Astrocyte (in vitro differentiated cells and primary cell): ENCODE data around the gene LRRK2. TPM values are rescaled to one million over a fixed set of nuclear protein-coding genes. Genes with fewer than 3 reads are reported as not detected.

Experiments
- DNase-seq: peaks from one replicate; pipeline ENCODE4 v3.0.0-alpha.2; 2010; ENCODE audit warnings: low read depth
- FAIRE-seq: peaks from 2 replicates; lab custom pipeline; 2011; peaks lifted over from hg19 to GRCh38; lab: Jason Lieb, UNC
- H2AFZ ChIP-seq: 2 replicates; pipeline ENCODE4 v1.6.0; 2012; ENCODE audit warnings: low read depth, low read length, inconsistent platforms
- H3K27ac ChIP-seq: 2 replicates; pipeline ENCODE4 v1.5.1; 2011; ENCODE audit warnings: low read depth, low read length, inconsistent platforms
- H3K27me3 ChIP-seq: 2 replicates; pipeline ENCODE4 v1.6.0; 2011; ENCODE audit warnings: low read length, inconsistent platforms; ENCODE audit not compliant: insufficient read depth
- H3K36me3 ChIP-seq: 2 replicates; pipeline ENCODE4 v1.5.1; 2011; ENCODE audit warnings: low read length, inconsistent platforms; ENCODE audit not compliant: insufficient read depth
- H3K4me1 ChIP-seq: 2 replicates; pipeline ENCODE4 v1.5.1; 2011; ENCODE audit warnings: low read length, inconsistent platforms; ENCODE audit not compliant: insufficient read depth
- H3K4me2 ChIP-seq: 2 replicates; pipeline ENCODE4 v1.6.0; 2012; ENCODE audit warnings: low read length, inconsistent platforms
- H3K4me3 ChIP-seq: 2 replicates; pipeline ENCODE4 v1.5.1; 2011; ENCODE audit warnings: low read depth, mild to moderate bottlenecking, low read length, inconsistent platforms; ENCODE audit not compliant: insufficient read depth
- H3K79me2 ChIP-seq: 2 replicates; pipeline ENCODE4 v1.6.0; 2012; ENCODE audit warnings: mild to moderate bottlenecking, low read length, inconsistent platforms; ENCODE audit not compliant: insufficient read depth
- H3K9ac ChIP-seq: 2 replicates; pipeline ENCODE4 v1.6.0; 2012; ENCODE audit warnings: mild to moderate bottlenecking, low read length, inconsistent platforms
- H3K9me3 ChIP-seq: 2 replicates; pipeline ENCODE4 v1.5.1; 2012; ENCODE audit warnings: low read depth, mild to moderate bottlenecking, low read length, inconsistent platforms; ENCODE audit not compliant: insufficient read depth
- H4K20me1 ChIP-seq: 2 replicates; pipeline ENCODE4 v1.6.0; 2012; ENCODE audit warnings: low read length, inconsistent platforms; ENCODE audit not compliant: insufficient read depth
- H3K27ac Mint-ChIP-seq: one replicate; pipeline ENCODE4 v1.8.0; 2021; ENCODE audit warnings: mild to moderate bottlenecking, mixed read lengths; ENCODE audit not compliant: unreplicated experiment
- H3K27me3 Mint-ChIP-seq: one replicate; pipeline ENCODE4 v1.8.0; 2021; ENCODE audit warnings: low read depth, mixed read lengths; ENCODE audit not compliant: unreplicated experiment
- H3K36me3 Mint-ChIP-seq: one replicate; pipeline ENCODE4 v1.8.0; 2021; ENCODE audit warnings: low read depth, mixed read lengths; ENCODE audit not compliant: unreplicated experiment
- H3K4me1 Mint-ChIP-seq: one replicate; pipeline ENCODE4 v1.8.0; 2021; ENCODE audit warnings: low read depth, mixed read lengths; ENCODE audit not compliant: unreplicated experiment
- H3K4me3 Mint-ChIP-seq: one replicate; pipeline ENCODE4 v1.8.0; 2021; ENCODE audit warnings: mild to moderate bottlenecking, moderate library complexity, mixed read lengths; ENCODE audit not compliant: unreplicated experiment
- H3K9me3 Mint-ChIP-seq: one replicate; pipeline ENCODE4 v1.8.0; 2021; ENCODE audit warnings: mild to moderate bottlenecking, mixed read lengths; ENCODE audit not compliant: unreplicated experiment
- EZH2 ChIP-seq: IDR thresholded peaks from 2 replicates; pipeline ENCODE4 v1.6.1; 2012; ENCODE audit warnings: mild to moderate bottlenecking, low read length, inconsistent platforms; ENCODE audit not compliant: insufficient read depth
- total RNA-seq: library from RNA; stranded (reverse); gene quantifications from 2 replicates; pipeline ENCODE4 v1.2.1, GENCODE V29; 2021
- TF ChIP-seq, protein P1 (sequence below): IDR thresholded peaks from 2 replicates; pipeline ENCODE4 v1.5.1; 2011; ENCODE audit warnings: low read depth, mild to moderate bottlenecking, inconsistent platforms, low read length, moderate library complexity; ENCODE audit not compliant: insufficient read depth

Gene LRRK2
- total RNA-seq, 1 donor from 2014 or later = 0.02 TPM

DNA sequence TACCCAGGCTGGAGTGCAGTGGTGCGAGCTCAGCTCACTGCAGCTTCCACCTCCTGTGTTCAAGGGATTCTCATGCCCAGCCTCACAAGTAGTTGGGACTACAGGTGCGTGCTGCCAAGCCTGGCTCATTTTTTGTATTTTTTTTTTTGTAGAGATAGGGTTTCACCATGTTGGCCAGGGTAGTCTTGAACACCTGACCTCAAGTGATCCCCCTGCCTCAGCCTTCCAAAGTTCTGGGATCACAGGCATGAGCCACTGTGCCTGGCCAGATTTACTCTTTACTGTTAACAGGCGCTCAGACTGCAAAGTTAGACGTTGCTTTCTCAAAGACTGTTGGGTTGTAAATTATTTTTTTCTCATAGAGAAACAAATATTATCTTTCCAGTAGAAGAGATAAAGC is 46.1 kb upstream of the LRRK2 start:
- peaks cover 2% of the 10 kb centered on the region for H3K9me3 Mint-ChIP-seq
- no peak overlapping the region for H3K4me3 Mint-ChIP-seq

DNA sequence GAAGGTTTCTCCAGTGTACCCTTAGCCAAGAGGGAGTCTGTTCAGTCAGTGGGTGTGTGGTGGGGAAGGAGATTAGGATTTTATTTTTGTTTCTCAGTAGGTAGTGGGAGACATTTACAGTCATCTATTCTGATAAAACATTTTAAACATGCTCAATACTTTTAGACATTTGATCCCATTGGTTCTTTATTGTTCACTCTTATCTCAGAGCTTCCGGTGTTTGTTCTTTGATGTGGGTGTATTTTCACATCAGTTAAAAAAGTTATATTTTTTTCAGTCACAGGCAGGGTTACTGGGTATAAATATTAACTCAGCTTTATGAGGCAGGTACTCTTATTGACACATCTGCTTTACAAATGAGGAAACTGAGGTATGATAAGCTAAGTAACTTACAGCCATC is 43.3 kb upstream of the LRRK2 start:
- H3K4me1 ChIP-seq = no peaks in the 10 kb centered on the region
- Mint-ChIP-seq H3K4me1 (no peaks in the 10 kb centered on the region), H3K27ac (no peak overlapping the region), H3K27me3 (no peaks in the 10 kb centered on the region), H3K36me3 (no peaks in the 10 kb centered on the region), H3K9me3 (peaks cover 2% of the 10 kb centered on the region), H3K4me3 (no peak overlapping the region)
- no peak overlapping the region for H3K9ac ChIP-seq
- no peak for TF ChIP-seq EZH2
- TF ChIP-seq, protein P1, sequence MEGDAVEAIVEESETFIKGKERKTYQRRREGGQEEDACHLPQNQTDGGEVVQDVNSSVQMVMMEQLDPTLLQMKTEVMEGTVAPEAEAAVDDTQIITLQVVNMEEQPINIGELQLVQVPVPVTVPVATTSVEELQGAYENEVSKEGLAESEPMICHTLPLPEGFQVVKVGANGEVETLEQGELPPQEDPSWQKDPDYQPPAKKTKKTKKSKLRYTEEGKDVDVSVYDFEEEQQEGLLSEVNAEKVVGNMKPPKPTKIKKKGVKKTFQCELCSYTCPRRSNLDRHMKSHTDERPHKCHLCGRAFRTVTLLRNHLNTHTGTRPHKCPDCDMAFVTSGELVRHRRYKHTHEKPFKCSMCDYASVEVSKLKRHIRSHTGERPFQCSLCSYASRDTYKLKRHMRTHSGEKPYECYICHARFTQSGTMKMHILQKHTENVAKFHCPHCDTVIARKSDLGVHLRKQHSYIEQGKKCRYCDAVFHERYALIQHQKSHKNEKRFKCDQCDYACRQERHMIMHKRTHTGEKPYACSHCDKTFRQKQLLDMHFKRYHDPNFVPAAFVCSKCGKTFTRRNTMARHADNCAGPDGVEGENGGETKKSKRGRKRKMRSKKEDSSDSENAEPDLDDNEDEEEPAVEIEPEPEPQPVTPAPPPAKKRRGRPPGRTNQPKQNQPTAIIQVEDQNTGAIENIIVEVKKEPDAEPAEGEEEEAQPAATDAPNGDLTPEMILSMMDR = no peak
- DNase-seq (no peak), FAIRE-seq (no peak)
- H3K79me2 ChIP-seq = no peaks in the 10 kb centered on the region
- H3K27me3 ChIP-seq = no peaks in the 10 kb centered on the region
- no peak overlapping the region for H2AFZ ChIP-seq
- H3K4me2 ChIP-seq = no peak overlapping the region
- H3K9me3 ChIP-seq = no peaks in the 10 kb centered on the region
- H3K27ac ChIP-seq = no peak overlapping the region
- H3K4me3 ChIP-seq = no peak overlapping the region
- H3K36me3 ChIP-seq = no peaks in the 10 kb centered on the region
- H4K20me1 ChIP-seq = no peaks in the 10 kb centered on the region

More for the DNA sequence above, 46.1 kb upstream of the LRRK2 start:
- no peak for FAIRE-seq
- H3K4me1 Mint-ChIP-seq = no peaks in the 10 kb centered on the region
- Histone ChIP-seq H3K36me3 (no peaks in the 10 kb centered on the region), H3K9ac (no peak overlapping the region), H4K20me1 (no peaks in the 10 kb centered on the region), H2AFZ (no peak overlapping the region), H3K79me2 (no peaks in the 10 kb centered on the region), H3K4me2 (no peak overlapping the region), H3K4me3 (no peak overlapping the region), H3K27me3 (no peaks in the 10 kb centered on the region), H3K4me1 (no peaks in the 10 kb centered on the region), H3K27ac (no peak overlapping the region), H3K9me3 (no peaks in the 10 kb centered on the region)
- no peaks in the 10 kb centered on the region for H3K27me3 Mint-ChIP-seq
- no peak for DNase-seq
- no peaks in the 10 kb centered on the region for H3K36me3 Mint-ChIP-seq
- no peak overlapping the region for H3K27ac Mint-ChIP-seq
- TF ChIP-seq EZH2 = no peak
- TF ChIP-seq, protein P1 = no peak

DNA sequence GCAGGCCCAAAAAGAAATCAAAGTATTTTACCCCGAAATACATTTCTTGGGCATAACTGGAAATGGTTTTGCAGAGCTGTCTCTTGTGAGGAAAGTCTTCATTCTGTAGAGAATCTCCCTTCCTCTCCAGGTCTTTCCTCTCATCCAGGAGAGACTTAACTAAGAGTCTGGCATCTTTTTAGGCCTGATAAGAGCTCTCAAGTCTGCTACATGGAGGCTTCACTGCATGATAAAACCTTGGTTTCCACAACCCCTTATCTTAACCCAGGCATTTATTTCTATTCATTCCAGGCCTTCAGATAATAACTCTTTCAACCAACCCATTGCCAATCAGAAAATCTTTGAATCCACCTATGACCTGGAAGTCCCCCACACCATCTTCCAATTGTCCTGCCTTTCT is 41.1 kb upstream of the LRRK2 start:
- Mint-ChIP-seq H3K27ac (no peak overlapping the region), H3K4me3 (no peak overlapping the region), H3K27me3 (no peaks in the 10 kb centered on the region), H3K9me3 (peaks cover 3% of the 10 kb centered on the region), H3K36me3 (no peaks in the 10 kb centered on the region), H3K4me1 (no peaks in the 10 kb centered on the region)
- FAIRE-seq (no peak), DNase-seq (no peak)
- H3K4me1 ChIP-seq = no peaks in the 10 kb centered on the region
- no peak overlapping the region for H3K9ac ChIP-seq
- H3K27ac ChIP-seq = no peak overlapping the region
- H3K4me2 ChIP-seq = no peak overlapping the region
- H3K36me3 ChIP-seq = no peaks in the 10 kb centered on the region
- no peaks in the 10 kb centered on the region for H3K79me2 ChIP-seq
- H3K4me3 ChIP-seq = no peak overlapping the region
- peaks cover 4% of the 10 kb centered on the region for H3K9me3 ChIP-seq
- H4K20me1 ChIP-seq = no peaks in the 10 kb centered on the region
- no peak for TF ChIP-seq EZH2
- TF ChIP-seq, protein P1 = no peak
- no peaks in the 10 kb centered on the region for H3K27me3 ChIP-seq
- no peak overlapping the region for H2AFZ ChIP-seq
